ENCODE measurements around the gene SLC4A5. TPM values are rescaled to one million over a fixed set of nuclear protein-coding genes. Genes with fewer than 3 reads are reported as not detected.

Gene SLC4A5
- total RNA-seq = 1 to 10 TPM; 2.1 to 9.7 (median 3.9) TPM
- polyA plus RNA-seq = 1 to 10 TPM in 1 of 3 donors, under 1 TPM in 2; 0.45 to 1.1 (median 0.62) TPM
- long read RNA-seq, donor 1 = 0 reads
- long read RNA-seq, donor 2 = 0 reads

GRCh38 chr2:74343316-74343715 lies at the start of gene SLC4A5:
TSS of gene SLC4A5 (minus strand) at chr2:74343416. CDS start at chr2:74315023, 28,393 bp downstream.
- Histone ChIP-seq H3K9me3 (no peaks in the 10 kb centered on the region), H3K4me3 (no peak within 1 kb of the TSS), H3K27ac (no peak within 1 kb of the TSS), H3K36me3 (no peaks in the 10 kb centered on the region), H3K4me1 (no peaks in the 10 kb centered on the region), H3K27me3 (replicated peaks in 1 of 7) (no peaks in the 10 kb centered on the region)
- no peak for TF ChIP-seq CTCF (IDR thresholded peaks at IDR 0.05 in 8 of 11, conservative IDR thresholded peaks at IDR 0.05 in 3 of 11)
- no peak for TF ChIP-seq POLR2AphosphoS5 (IDR thresholded peaks at IDR 0.05)
- TF ChIP-seq POLR2A (IDR thresholded peaks at IDR 0.05) = no peak
- DNase-seq = no peak
- intact Hi-C loops (cut with DNase I; ENCODE audit: low total_unique reads) = no loop called here
- 72 to 89% (median 82%) methylated on average over 2 of the region's 2 CpGs for WGBS, 5 donors

GRCh38 chr2:74392449-74392743 lies 49.2 kb upstream of the SLC4A5 start:
- no peak for TF ChIP-seq CTCF (IDR thresholded peaks at IDR 0.05 in 8 of 11, conservative IDR thresholded peaks at IDR 0.05 in 3 of 11)
- TF ChIP-seq POLR2AphosphoS5 (IDR thresholded peaks at IDR 0.05) = no peak
- no peak for TF ChIP-seq POLR2A (IDR thresholded peaks at IDR 0.05)
- Histone ChIP-seq H3K4me1 (peaks cover 15 to 46% (median 35%) of the 10 kb centered on the region in 6 donors), H3K36me3 (peaks cover 0 to 7% (median 0%) of the 10 kb centered on the region in 6 donors), H3K27ac (peak overlapping the region in 3 of 8 donors; percentile 91 to 97 (median 96)), H3K27me3 (replicated peaks in 1 of 7) (no peaks in the 10 kb centered on the region), H3K4me3 (peak overlapping the region in 4 of 8 donors; percentile 75 to 91 (median 86)), H3K9me3 (no peaks in the 10 kb centered on the region)
- DNase-seq = no peak
- WGBS, 5 donors = 72 to 80% (median 79%) methylated on average over 13 of the region's 13 CpGs
- intact Hi-C loops (cut with DNase I; ENCODE audit: low total_unique reads) = no loop called here

GRCh38 chr2:74391580-74392448 lies 48.6 kb upstream of the SLC4A5 start:
- TF ChIP-seq CTCF (IDR thresholded peaks at IDR 0.05 in 8 of 11, conservative IDR thresholded peaks at IDR 0.05 in 3 of 11) (peak; percentile 91 to 98 (median 95)), POLR2A (IDR thresholded peaks at IDR 0.05) (peak in 2 of 3 donors; percentile 19 to 29), POLR2AphosphoS5 (IDR thresholded peaks at IDR 0.05) (peak; percentile 76 to 83 (median 79))
- Histone ChIP-seq H3K27ac (peak overlapping the region; percentile 91 to 97 (median 96)), H3K27me3 (replicated peaks in 1 of 7) (no peaks in the 10 kb centered on the region), H3K9me3 (no peaks in the 10 kb centered on the region), H3K4me1 (peaks cover 15 to 47% (median 35%) of the 10 kb centered on the region in 6 donors), H3K36me3 (peaks cover 0 to 7% (median 0%) of the 10 kb centered on the region in 6 donors), H3K4me3 (peak overlapping the region; percentile 70 to 94 (median 86))
- intact Hi-C loops (cut with DNase I; ENCODE audit: low total_unique reads) = no loop called here
- WGBS, 5 donors = 2 to 3% (median 2%) methylated on average over 41 to 62 of the region's 62 CpGs
- peak; percentile 98 for DNase-seq

GRCh38 chr2:74391209-74391579 lies 48.0 kb upstream of the SLC4A5 start:
- H3K36me3 ChIP-seq = peaks cover 0 to 7% (median 0%) of the 10 kb centered on the region in 6 donors
- intact Hi-C loops (cut with DNase I; ENCODE audit: low total_unique reads) = no loop called here
- H3K27ac ChIP-seq = peak overlapping the region; percentile 91 to 97 (median 96)
- H3K4me1 ChIP-seq = peaks cover 15 to 53% (median 35%) of the 10 kb centered on the region in 6 donors
- DNase-seq = no peak
- H3K27me3 ChIP-seq (replicated peaks in 1 of 7) = no peaks in the 10 kb centered on the region
- H3K9me3 ChIP-seq = no peaks in the 10 kb centered on the region
- peak overlapping the region; percentile 70 to 94 (median 86) for H3K4me3 ChIP-seq
- WGBS, 5 donors = 0 to 2% (median 0%) methylated on average over 11 of the region's 11 CpGs
- no peak for TF ChIP-seq POLR2A (IDR thresholded peaks at IDR 0.05)
- no peak for TF ChIP-seq POLR2AphosphoS5 (IDR thresholded peaks at IDR 0.05)
- no peak for TF ChIP-seq CTCF (IDR thresholded peaks at IDR 0.05 in 8 of 11, conservative IDR thresholded peaks at IDR 0.05 in 3 of 11)
